Activated T-helper 1 cell treated with anti-CD3 and anti-CD28 coated beads, Interleukin-12 subunit alpha, Interleukin-12 subunit beta, Interleukin-2, Interleukin-4 antibody, amounts not matched to agents 30 ng/mL and 10 ng/mL and 1 ng/mL, durations not matched to agents 14 hours and 24 hours and 36 hours (primary cell): Measurements from ENCODE around the gene DNAAF1. TPM values are rescaled to one million over a fixed set of nuclear protein-coding genes. Genes with fewer than 3 reads are reported as not detected.

Experiments used
- DNase-seq: peaks from one replicate; pipeline ENCODE4 v3.0.0; 2021; ENCODE audit warnings: low spot score
- H3K27ac Mint-ChIP-seq: one replicate; pipeline ENCODE4 v1.8.0; 2021; ENCODE audit warnings: mild to moderate bottlenecking, mixed read lengths
- H3K27me3 Mint-ChIP-seq: one replicate; pipeline ENCODE4 v1.8.0; 2022; ENCODE audit warnings: mild to moderate bottlenecking, moderate library complexity, mixed read lengths; ENCODE audit not compliant: insufficient read depth
- H3K36me3 Mint-ChIP-seq: one replicate; pipeline ENCODE4 v1.8.0; 2021; ENCODE audit warnings: low read depth, mixed read lengths
- H3K4me1 Mint-ChIP-seq: one replicate; pipeline ENCODE4 v1.8.0; 2021; ENCODE audit warnings: low read depth, mixed read lengths
- H3K4me3 Mint-ChIP-seq: one replicate; pipeline ENCODE4 v1.8.0; 2021; ENCODE audit warnings: mild to moderate bottlenecking, moderate library complexity, mixed read lengths
- H3K9me3 Mint-ChIP-seq: one replicate; pipeline ENCODE4 v1.8.0; 2021; ENCODE audit warnings: mixed read lengths
- intact Hi-C: fragments of 100-400 bp; cut with micrococcal nuclease; formaldehyde crosslinking; loops from one replicate; pipeline ENCODE4 v1.15.1; 2024
- total RNA-seq: library from RNA; stranded (reverse); gene quantifications from 2 replicates; pipeline ENCODE4 v1.2.3, GENCODE V29; 2022

Gene DNAAF1
- total RNA-seq: not detected in 2 replicates

GRCh38 chr16:84144859-84145639 lies at the start of gene DNAAF1, which contains the start of gene HSDL1:
TSS of gene DNAAF1 (plus strand) at chr16:84145308. CDS start at chr16:84145441, 133 bp downstream.
TSS of gene HSDL1 (minus strand) at chr16:84145177. CDS start at chr16:84131321, 13,856 bp downstream.
- peak within 1 kb of the TSS; percentile 97 for H3K4me3 Mint-ChIP-seq
- H3K27me3 Mint-ChIP-seq: peaks cover 19% of the 10 kb centered on the region
- no peaks in the 10 kb centered on the region for H3K9me3 Mint-ChIP-seq
- intact Hi-C loops: loop anchor here (1.0 to 2.0 kb wide), 8 partner anchors 29 to 338 kb away; partner anchors contain the start of genes HSBP1, MBTPS1, MLYCD and TAF1C
- DNase-seq: peak; percentile 92
- peak within 1 kb of the TSS; percentile 86 for H3K27ac Mint-ChIP-seq
- H3K4me1 Mint-ChIP-seq: peaks cover 7% of the 10 kb centered on the region
- no peaks in the 10 kb centered on the region for H3K36me3 Mint-ChIP-seq

DNA sequence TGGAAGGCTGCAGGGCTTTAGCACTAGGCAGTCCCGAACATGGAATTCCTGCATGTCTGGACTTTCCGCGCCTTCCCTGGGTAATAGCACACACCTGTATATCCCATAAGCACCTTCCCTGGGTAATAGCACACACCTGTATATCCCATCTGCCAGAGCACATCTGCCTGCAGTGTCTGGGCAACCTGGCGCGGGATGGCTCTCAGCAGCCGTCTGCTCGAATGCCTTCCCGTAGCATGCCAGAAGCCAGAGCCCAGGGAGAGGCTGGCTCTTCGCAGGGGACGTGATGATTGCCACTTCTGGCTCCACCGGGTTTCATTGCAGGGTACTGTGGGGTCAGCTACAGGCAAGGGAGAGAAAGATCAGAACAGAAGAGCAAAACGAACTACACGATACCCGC lies 49.6 kb upstream of the DNAAF1 start:
- intact Hi-C loops: no loop called here
- Mint-ChIP-seq H3K27ac (no peak overlapping the region), H3K9me3 (no peaks in the 10 kb centered on the region), H3K4me1 (peaks cover 15% of the 10 kb centered on the region), H3K27me3 (no peaks in the 10 kb centered on the region), H3K36me3 (peaks cover 50% of the 10 kb centered on the region), H3K4me3 (no peak overlapping the region)
- no peak for DNase-seq

DNA sequence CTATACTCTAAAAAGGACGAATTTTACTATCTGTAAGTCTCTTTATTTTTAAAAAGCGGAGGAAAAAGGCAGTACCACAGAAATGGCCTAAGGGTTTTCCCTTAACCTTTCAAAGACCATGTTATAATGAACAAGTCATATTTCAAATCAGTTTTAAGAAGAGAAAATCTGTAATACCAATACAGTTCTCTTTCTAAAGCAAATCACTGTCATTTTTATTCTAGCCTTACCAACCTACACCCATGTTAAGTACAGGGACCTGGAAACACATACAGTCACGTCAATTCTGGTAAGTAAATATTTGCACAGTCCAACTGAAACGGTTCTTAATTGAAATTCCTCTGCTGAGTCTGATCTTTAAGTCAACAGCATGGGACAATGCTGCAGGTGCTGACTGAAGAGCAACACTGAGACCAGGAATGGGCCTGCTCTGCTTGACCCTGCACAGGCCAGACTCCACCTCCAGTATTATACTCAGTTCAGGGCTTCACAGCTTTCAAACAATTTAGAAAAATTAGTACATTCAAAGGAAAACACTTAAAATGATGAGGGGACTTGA lies 48.6 kb upstream of the DNAAF1 start:
- H3K27me3 Mint-ChIP-seq: no peaks in the 10 kb centered on the region
- H3K36me3 Mint-ChIP-seq: peaks cover 43% of the 10 kb centered on the region
- peaks cover 15% of the 10 kb centered on the region for H3K4me1 Mint-ChIP-seq
- no peak for DNase-seq
- no peak overlapping the region for H3K27ac Mint-ChIP-seq
- no peak overlapping the region for H3K4me3 Mint-ChIP-seq
- intact Hi-C loops: no loop called here
- H3K9me3 Mint-ChIP-seq: no peaks in the 10 kb centered on the region

- Mint-ChIP-seq H3K4me3 (no peak overlapping the region), H3K4me1 (peaks cover 15% of the 10 kb centered on the region), H3K27ac (no peak overlapping the region), H3K27me3 (no peaks in the 10 kb centered on the region), H3K36me3 (peaks cover 32% of the 10 kb centered on the region), H3K9me3 (no peaks in the 10 kb centered on the region)
- DNase-seq: no peak
- intact Hi-C loops: loop anchor here (1.0 kb wide), 3 partner anchors 11 to 46 kb away; partner anchors contain the start of genes DNAAF1, HSDL1 and MBTPS1
Observed at GRCh38 chr16:84098939-84099338, 46.2 kb upstream of the DNAAF1 start.

DNA sequence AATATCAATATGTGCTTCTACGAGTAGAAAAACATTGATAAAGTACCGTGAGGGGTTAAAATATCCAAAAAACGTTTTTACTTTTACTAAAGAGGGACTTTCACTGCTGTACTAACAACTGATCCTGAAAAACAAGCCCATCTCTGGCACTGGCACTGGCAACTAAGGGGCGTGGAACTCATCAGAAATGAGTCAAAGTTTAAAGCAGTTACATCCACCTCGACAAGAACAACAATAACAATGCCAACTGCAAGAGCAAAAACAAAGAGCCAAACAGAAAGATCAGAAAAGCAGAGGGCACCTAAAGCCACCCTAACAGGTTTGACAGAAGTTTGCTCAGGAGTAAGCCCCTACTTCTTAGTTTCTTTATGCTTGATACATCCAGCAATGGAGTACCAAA lies 41.4 kb upstream of the DNAAF1 start:
- Mint-ChIP-seq H3K27ac (no peak overlapping the region), H3K27me3 (no peaks in the 10 kb centered on the region), H3K4me3 (no peak overlapping the region), H3K36me3 (peaks cover 22% of the 10 kb centered on the region), H3K9me3 (no peaks in the 10 kb centered on the region), H3K4me1 (peaks cover 19% of the 10 kb centered on the region)
- intact Hi-C loops: no loop called here
- no peak for DNase-seq

DNA sequence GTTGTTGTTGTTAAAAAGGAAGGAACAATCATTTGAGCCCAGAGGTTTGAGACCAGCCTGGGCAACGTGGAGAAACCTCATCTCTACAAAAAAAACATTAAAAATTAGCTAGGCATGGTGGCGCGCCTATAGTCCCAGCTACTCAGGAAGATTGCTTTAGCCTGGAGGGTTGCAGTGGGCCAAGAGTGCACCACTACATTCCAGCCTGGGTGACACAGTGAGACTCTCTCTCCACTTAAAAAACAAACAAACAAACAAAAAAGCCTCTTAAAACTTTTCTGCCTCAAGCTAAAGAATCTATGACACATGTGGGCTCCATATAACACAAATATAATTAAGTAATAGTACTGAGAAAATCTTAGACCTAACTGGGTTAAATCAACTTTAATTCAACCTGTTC lies 40.9 kb upstream of the DNAAF1 start:
- no peaks in the 10 kb centered on the region for H3K9me3 Mint-ChIP-seq
- peaks cover 13% of the 10 kb centered on the region for H3K4me1 Mint-ChIP-seq
- intact Hi-C loops: no loop called here
- no peak overlapping the region for H3K4me3 Mint-ChIP-seq
- no peak for DNase-seq
- peaks cover 17% of the 10 kb centered on the region for H3K36me3 Mint-ChIP-seq
- H3K27ac Mint-ChIP-seq: no peak overlapping the region
- no peaks in the 10 kb centered on the region for H3K27me3 Mint-ChIP-seq

DNA sequence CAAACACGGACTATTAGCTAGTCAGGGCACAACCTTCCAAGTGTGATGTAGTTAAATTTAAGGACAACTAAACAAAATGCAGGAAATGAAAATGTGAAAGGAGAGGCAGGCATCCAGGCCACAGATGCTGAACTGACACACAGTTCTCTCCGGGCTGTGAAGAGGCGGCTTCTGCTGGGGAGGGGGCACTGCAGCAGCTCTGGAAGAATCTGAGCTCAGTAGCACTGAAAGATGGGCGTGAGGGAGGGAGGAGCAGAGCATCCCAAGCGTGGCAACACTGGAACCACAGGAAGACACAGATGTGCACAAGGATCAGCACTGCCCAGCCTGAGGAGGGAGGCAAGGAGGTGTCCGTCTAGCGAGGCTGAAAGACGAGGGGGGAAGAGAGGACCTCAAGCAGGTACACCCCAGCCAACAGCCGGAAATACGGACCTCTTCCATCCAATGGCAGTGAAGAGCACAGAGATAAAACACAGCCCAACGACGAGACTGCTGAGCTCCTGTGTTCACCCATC lies 39.8 kb upstream of the DNAAF1 start:
- Mint-ChIP-seq H3K9me3 (no peaks in the 10 kb centered on the region), H3K4me1 (peaks cover 11% of the 10 kb centered on the region), H3K27ac (peak overlapping the region; percentile 19), H3K36me3 (peaks cover 18% of the 10 kb centered on the region), H3K27me3 (no peaks in the 10 kb centered on the region), H3K4me3 (no peak overlapping the region)
- intact Hi-C loops: no loop called here
- no peak for DNase-seq

DNA sequence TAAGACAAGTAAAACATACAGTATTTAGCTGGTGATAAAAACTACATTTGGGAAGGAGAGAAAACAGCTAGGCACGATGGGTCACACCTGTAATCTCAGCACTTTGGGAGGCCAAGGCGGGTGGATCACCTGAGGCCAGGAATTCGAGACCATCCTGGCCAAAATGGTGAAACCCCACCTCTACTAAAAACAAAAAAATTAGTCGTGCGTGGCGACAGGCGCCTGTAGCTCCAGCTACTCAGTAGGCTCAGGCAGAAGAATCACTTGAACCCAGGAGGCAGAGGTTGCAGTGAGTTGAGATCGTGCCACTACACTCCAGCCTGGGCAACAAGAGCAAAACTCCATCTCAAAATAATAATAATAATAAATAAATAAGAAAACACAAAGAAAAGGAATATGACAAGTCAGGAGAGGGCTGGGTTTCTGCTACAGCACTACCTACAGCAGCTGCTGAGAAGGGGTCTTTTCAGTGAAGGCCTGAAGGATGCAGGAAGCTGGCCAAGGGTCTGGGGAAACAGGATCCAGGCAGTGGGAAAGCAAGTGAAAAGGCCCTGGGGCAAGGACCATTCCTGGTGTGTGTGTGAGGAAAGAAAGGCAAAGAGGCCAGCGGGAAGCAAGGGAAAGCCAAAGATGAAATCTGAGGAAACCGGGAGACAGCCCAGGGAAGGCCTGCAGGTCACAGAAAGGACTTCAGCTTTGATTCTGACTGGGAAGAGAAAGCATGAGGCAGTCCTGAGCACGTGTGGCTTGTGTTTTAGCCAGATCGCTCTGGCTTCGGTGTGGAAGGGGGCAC lies 39.0 kb upstream of the DNAAF1 start:
- no peaks in the 10 kb centered on the region for H3K27me3 Mint-ChIP-seq
- no peak overlapping the region for H3K27ac Mint-ChIP-seq
- peaks cover 19% of the 10 kb centered on the region for H3K4me1 Mint-ChIP-seq
- H3K36me3 Mint-ChIP-seq: peaks cover 24% of the 10 kb centered on the region
- no peak overlapping the region for H3K4me3 Mint-ChIP-seq
- no peak for DNase-seq
- intact Hi-C loops: no loop called here
- no peaks in the 10 kb centered on the region for H3K9me3 Mint-ChIP-seq

GRCh38 chr16:84107921-84108320 lies 37.2 kb upstream of the DNAAF1 start:
- H3K9me3 Mint-ChIP-seq: no peaks in the 10 kb centered on the region
- H3K27me3 Mint-ChIP-seq: no peaks in the 10 kb centered on the region
- H3K27ac Mint-ChIP-seq: no peak overlapping the region
- H3K36me3 Mint-ChIP-seq: peaks cover 20% of the 10 kb centered on the region
- no peak overlapping the region for H3K4me3 Mint-ChIP-seq
- intact Hi-C loops: no loop called here
- peaks cover 23% of the 10 kb centered on the region for H3K4me1 Mint-ChIP-seq
- DNase-seq: no peak

DNA sequence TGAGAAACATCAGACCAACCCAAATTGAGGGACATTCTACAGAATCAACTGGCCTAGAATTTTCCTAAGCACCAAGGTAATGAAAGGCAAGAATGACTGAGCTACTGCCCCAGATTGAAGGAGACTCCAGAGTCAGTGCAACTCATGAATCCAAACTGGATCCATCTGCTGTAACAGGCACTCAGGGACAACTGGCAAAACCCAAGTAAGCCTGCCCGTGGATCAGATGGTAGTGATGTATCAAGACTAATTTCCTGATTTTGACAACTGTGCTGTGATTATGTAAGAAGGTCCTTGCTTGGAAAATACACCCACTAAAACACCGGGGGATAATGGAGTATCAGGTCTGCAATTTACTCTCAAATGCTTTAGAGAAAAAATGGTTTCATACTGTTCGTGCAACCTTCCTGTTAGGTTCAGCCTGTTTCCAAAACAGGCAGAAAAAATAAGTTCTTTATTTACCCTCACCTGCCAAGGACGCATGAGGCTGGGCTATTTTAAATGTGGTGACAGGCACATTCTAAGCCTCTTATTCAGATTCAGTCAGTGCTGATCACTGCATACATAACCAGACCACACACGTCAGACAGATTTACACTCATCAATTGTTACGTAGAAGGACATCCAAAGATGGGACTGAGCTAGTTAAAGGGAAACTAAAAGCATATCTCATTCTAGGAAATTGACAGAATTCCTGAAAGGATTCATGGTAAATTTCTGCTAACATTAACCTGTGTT lies 35.3 kb upstream of the DNAAF1 start:
- Mint-ChIP-seq H3K36me3 (peaks cover 20% of the 10 kb centered on the region), H3K27ac (no peak overlapping the region), H3K4me3 (no peak overlapping the region), H3K27me3 (no peaks in the 10 kb centered on the region), H3K9me3 (no peaks in the 10 kb centered on the region), H3K4me1 (peaks cover 28% of the 10 kb centered on the region)
- intact Hi-C loops: loop anchor here (10.0 kb wide), 1 partner anchor 395 kb away; the partner anchor contains the start of gene MEAK7
- DNase-seq: no peak

GRCh38 chr16:84110527-84110926 lies 34.6 kb upstream of the DNAAF1 start:
- Mint-ChIP-seq H3K27me3 (no peaks in the 10 kb centered on the region), H3K9me3 (no peaks in the 10 kb centered on the region), H3K36me3 (peaks cover 16% of the 10 kb centered on the region), H3K4me3 (no peak overlapping the region), H3K4me1 (peaks cover 28% of the 10 kb centered on the region), H3K27ac (no peak overlapping the region)
- no peak for DNase-seq
- intact Hi-C loops: loop anchor here (10.0 kb wide), 1 partner anchor 394 kb away; the partner anchor contains the start of gene MEAK7

- Mint-ChIP-seq H3K4me1 (peaks cover 35% of the 10 kb centered on the region), H3K36me3 (peaks cover 15% of the 10 kb centered on the region), H3K9me3 (no peaks in the 10 kb centered on the region), H3K27ac (no peak overlapping the region), H3K4me3 (no peak overlapping the region), H3K27me3 (no peaks in the 10 kb centered on the region)
- intact Hi-C loops: loop anchor here (10.0 kb wide), 1 partner anchor 393 kb away; the partner anchor contains the start of gene MEAK7
- DNase-seq: no peak
Observed at GRCh38 chr16:84111525-84111924, 33.6 kb upstream of the DNAAF1 start.
